Vagina (tissue), 2 donors: ENCODE data around the gene MPG.

Experiments
- POLR2A ChIP-seq, 2 donors: fragments of 450-650 bp; IDR thresholded peaks; one replicate each; pipeline ENCODE4 v1.6.1; 2017; ENCODE audit warnings: antibody characterized with exemption in 2 of 2, mild to moderate bottlenecking in 2 of 2, moderate library complexity in 2 of 2
- TF ChIP-seq, protein P1 (sequence below), 3 experiments: fragments of 450-650 bp in 2 of 3; fragments of 200-600 bp in 1 of 3; sonication (generic) in 1 of 3; IDR thresholded peaks; one replicate each; pipeline ENCODE4 v1.5.1; 2017 to 2019; ENCODE audit warnings: antibody characterized with exemption in 3 of 3, mild to moderate bottlenecking in 2 of 3, moderate library complexity in 2 of 3

DNA sequence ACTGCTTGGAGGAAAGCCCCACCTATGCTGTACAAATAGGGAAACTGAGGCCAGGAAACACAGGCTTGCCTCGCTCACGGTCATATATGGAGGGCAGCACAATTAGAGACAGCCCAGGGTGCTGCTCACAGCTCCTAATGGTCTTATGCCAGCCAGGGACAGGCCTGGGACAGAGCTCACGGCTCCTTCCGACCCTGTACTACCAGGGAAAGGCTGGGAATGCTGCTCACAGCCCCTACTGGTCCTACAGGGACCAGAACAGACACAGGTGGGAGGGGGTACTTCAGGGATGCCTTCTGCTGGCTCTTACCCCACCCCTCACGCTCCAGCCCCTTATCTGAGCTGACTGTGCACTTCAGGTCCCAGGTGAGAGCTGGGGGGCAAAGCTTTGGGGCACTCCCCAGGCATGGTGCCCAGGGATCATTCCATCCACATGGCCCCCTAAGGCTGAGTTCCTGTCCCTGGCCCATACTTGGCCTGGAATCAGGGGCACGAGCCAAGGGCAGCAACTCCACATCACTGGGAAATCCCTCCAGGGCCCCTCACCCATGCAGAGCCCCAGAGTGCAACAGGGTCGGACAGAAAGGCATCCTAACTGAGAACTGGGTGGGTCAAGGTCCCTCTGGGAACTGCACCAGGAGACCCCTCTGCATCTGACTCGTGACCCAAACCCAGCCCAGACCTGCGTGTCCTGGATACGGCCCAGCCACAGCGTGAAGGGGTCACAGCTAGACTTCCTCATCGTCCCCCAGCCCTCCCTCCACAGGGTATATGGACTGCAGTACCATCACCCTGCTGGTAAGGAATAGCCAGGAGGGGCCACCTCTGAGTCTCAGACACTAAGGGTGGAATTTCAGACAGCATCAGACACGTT, 11.5 kb upstream of the MPG start:
- TF ChIP-seq, protein P1, sequence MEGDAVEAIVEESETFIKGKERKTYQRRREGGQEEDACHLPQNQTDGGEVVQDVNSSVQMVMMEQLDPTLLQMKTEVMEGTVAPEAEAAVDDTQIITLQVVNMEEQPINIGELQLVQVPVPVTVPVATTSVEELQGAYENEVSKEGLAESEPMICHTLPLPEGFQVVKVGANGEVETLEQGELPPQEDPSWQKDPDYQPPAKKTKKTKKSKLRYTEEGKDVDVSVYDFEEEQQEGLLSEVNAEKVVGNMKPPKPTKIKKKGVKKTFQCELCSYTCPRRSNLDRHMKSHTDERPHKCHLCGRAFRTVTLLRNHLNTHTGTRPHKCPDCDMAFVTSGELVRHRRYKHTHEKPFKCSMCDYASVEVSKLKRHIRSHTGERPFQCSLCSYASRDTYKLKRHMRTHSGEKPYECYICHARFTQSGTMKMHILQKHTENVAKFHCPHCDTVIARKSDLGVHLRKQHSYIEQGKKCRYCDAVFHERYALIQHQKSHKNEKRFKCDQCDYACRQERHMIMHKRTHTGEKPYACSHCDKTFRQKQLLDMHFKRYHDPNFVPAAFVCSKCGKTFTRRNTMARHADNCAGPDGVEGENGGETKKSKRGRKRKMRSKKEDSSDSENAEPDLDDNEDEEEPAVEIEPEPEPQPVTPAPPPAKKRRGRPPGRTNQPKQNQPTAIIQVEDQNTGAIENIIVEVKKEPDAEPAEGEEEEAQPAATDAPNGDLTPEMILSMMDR (IDR thresholded peaks at IDR 0.05), result no peak
- no peak for TF ChIP-seq POLR2A (IDR thresholded peaks at IDR 0.05)
